Testis (tissue), 3 donors: ENCODE results near the gene VAMP5. TPM values are rescaled to one million over a fixed set of nuclear protein-coding genes. Genes with fewer than 3 reads are reported as not detected.

ENCODE experiments used
- DNase-seq: peaks from one replicate; pipeline ENCODE4 v3.0.0-alpha.2; 2019
- H3K27ac ChIP-seq, 2 donors: fragments of 200-600 bp; sonication (generic); one replicate each; pipeline ENCODE4 v1.5.1; 2019
- H3K27me3 ChIP-seq: fragments of 200-600 bp; sonication (generic); one replicate; pipeline ENCODE4 v1.5.1; 2019
- H3K36me3 ChIP-seq: fragments of 200-600 bp; sonication (generic); one replicate; pipeline ENCODE4 v1.5.1; 2017; ENCODE audit warnings: low read depth; ENCODE audit errors: missing control alignments
- H3K4me1 ChIP-seq: fragments of 200-600 bp; sonication (generic); one replicate; pipeline ENCODE4 v1.5.1; 2019
- H3K4me3 ChIP-seq, 2 donors: fragments of 200-600 bp; sonication (generic); one replicate each; pipeline ENCODE4 v1.5.1; 2017 to 2019
- H3K9me3 ChIP-seq: fragments of 200-600 bp; sonication (generic); one replicate; pipeline ENCODE4 v1.5.1; 2017
- POLR2A ChIP-seq: fragments of 450-650 bp; IDR thresholded peaks from one replicate; pipeline ENCODE4 v1.6.1; 2017; ENCODE audit warnings: antibody characterized with exemption, mild to moderate bottlenecking, moderate library complexity
- WGBS, 2 donors: methylation state at CpG; one replicate each; pipeline ENCODE4 v1.1.5; 2018; 5-methylcytosine and 5-hydroxymethylcytosine counted together
- intact Hi-C: fragments of 100-400 bp; cut with DNase I; formaldehyde crosslinking; loops from one replicate; pipeline ENCODE4 v1.15.1; 2023; ENCODE audit warnings: low total_unique reads
- polyA plus RNA-seq: library from polyadenylated mRNA; stranded (reverse); fragments of 350-450 nt; fragmentation: Illumina TruSeq; extraction: RNeasy Lipid Tissue Mini Kit (QIAGEN cat#74804); gene quantifications from one replicate; pipeline ENCODE4 v1.2.3, GENCODE V29; 2014; ENCODE audit warnings: low read depth, low replicate concordance; ENCODE audit not compliant: insufficient read depth
- total RNA-seq, 2 donors: library from RNA; depleted of rRNA; stranded (reverse); fragments of >200 nt; gene quantifications; one replicate each; pipeline ENCODE4 v1.2.3, GENCODE V29; 2016
- TF ChIP-seq, protein P1 (sequence below), 3 experiments: fragments of 450-650 bp in 2 of 3; fragments of 200-600 bp in 1 of 3; sonication (generic) in 1 of 3; IDR thresholded peaks; one replicate each; pipeline ENCODE4 v1.5.1; 2016 to 2019; ENCODE audit warnings: antibody characterized with exemption in 3 of 3, mild to moderate bottlenecking in 2 of 3, moderate library complexity in 1 of 3

Gene VAMP5
- total and polyA plus RNA-seq, 3 donors from 2014 or later, result 4.9 to 36.8 (median 17.5) TPM

DNA sequence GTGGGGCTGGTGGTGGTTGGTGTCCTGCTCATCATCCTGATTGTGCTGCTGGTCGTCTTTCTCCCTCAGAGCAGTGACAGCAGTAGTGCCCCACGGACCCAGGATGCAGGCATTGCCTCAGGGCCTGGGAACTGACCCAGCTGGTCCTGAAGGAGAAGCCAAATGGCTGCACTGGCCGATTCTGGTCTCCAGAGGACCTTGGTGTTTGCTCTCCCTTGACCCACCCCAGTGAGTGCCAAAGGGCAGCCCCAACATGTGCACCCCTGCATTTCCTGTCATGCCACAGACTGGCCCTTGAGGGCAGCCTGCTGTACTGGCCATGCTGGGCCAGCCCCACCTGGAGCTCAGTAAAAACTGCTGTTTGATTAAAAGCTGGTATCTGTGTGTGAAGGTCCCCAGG is 8.8 kb downstream of the VAMP5 start:
- no peaks in the 10 kb centered on the region for H3K9me3 ChIP-seq
- intact Hi-C loops, result no loop called here
- no peaks in the 10 kb centered on the region for H3K36me3 ChIP-seq
- TF ChIP-seq, protein P1, sequence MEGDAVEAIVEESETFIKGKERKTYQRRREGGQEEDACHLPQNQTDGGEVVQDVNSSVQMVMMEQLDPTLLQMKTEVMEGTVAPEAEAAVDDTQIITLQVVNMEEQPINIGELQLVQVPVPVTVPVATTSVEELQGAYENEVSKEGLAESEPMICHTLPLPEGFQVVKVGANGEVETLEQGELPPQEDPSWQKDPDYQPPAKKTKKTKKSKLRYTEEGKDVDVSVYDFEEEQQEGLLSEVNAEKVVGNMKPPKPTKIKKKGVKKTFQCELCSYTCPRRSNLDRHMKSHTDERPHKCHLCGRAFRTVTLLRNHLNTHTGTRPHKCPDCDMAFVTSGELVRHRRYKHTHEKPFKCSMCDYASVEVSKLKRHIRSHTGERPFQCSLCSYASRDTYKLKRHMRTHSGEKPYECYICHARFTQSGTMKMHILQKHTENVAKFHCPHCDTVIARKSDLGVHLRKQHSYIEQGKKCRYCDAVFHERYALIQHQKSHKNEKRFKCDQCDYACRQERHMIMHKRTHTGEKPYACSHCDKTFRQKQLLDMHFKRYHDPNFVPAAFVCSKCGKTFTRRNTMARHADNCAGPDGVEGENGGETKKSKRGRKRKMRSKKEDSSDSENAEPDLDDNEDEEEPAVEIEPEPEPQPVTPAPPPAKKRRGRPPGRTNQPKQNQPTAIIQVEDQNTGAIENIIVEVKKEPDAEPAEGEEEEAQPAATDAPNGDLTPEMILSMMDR (IDR thresholded peaks at IDR 0.05), result no peak
- H3K4me1 ChIP-seq, result peaks cover 45% of the 10 kb centered on the region
- no peaks in the 10 kb centered on the region for H3K27me3 ChIP-seq
- no peak overlapping the region for H3K4me3 ChIP-seq
- no peak overlapping the region for H3K27ac ChIP-seq
- 61 to 64% methylated on average over 3 of the region's 3 CpGs for WGBS, 2 donors
- no peak for DNase-seq

DNA sequence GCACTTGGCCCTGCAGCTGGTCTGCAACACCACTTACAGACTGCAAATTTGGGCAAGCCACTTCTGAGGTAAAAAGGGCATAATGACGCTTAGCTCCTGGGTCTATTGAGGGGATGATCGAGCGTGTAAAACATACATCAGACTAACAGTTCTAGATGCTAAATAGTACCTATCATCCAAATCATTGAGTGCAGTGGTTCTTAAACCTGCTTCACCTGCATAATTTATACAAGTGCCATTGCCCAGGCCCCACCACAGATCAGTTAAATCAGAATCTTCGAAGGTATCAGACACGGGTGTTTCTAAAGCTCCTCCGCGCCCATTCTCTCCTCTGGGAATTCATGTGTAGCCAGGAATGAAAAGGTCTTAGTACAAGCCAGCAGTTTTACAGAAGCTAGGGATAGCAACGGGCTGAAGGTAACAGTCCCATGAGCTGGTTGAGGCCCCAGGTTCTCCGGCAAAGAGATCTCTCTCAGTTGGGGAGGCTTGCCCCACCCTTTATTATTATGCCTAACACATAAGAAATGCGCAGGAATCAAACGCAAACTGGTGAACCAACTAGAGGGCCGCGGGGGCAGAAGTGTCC is 10.6 kb downstream of the VAMP5 start:
- Histone ChIP-seq H3K4me3 (peak overlapping the region; percentile 85 to 97), H3K9me3 (no peaks in the 10 kb centered on the region), H3K4me1 (peaks cover 30% of the 10 kb centered on the region), H3K27ac (peak overlapping the region; percentile 92 to 95), H3K36me3 (no peaks in the 10 kb centered on the region), H3K27me3 (no peaks in the 10 kb centered on the region)
- TF ChIP-seq, protein P1 (IDR thresholded peaks at IDR 0.05), result no peak
- TF ChIP-seq POLR2A, result no peak
- WGBS, 2 donors, result 12 to 15% methylated on average over 12 to 13 of the region's 13 CpGs
- intact Hi-C loops, result no loop called here
- DNase-seq, result no peak

DNA sequence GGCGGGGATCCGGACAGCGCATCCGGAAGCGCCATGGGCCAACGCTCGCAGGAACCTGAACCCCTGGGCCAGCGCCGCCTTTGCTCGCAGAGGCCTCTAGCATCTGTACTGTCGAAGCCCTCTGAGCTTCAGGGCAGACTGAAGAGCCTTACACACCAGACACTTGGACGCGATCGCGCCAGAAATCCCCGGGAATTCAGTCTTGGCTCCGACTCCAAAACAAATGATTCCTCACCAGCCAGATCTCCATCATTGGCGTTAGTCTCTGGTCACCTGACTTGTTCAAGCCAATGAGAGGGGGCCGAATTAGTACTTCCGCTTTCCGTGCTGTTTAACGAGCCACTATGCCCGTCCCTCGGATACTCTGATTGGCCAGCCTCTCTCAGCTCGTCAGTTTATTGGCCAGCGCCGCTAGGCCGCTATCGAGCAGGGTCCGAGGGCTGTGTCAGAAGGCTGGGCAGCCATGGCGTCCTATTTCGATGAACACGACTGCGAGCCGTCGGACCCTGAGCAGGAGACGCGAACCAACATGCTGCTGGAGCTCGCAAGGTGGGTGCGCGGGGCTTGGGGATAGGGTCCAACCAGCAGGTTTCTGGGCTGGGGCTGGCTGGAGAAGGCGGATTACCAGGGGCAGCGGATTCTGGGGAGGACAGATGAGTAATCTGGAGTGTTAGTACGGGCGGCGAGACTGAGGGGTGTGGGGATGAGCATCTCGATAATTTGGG is 11.2 kb downstream of the VAMP5 start, which contains the start of gene RNF181:
Gene RNF181 (plus strand): TSS at position 445 of the 725 bp plus-strand sequence. CDS start 19 bp downstream, at position 464.
- intact Hi-C loops, result no loop called here

DNA sequence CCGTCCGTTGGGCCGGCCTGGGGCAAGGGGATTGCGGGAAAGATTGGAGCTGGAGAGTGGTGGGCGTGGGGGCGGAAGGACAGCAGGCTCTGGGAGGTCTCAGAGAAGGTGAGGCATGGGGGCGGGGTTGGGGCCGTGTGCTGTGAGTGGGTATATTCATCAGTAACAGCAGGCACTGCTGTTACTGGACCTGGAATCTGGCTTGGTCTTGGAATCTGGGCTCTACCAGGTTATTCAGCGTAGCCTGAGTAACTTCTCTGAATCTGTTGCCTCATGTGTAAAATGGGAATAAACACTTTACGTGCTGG is 11.7 kb downstream of the VAMP5 start:
- Histone ChIP-seq H3K36me3 (no peaks in the 10 kb centered on the region), H3K4me1 (peaks cover 26% of the 10 kb centered on the region), H3K9me3 (no peaks in the 10 kb centered on the region), H3K27me3 (no peaks in the 10 kb centered on the region), H3K27ac (peak overlapping the region; percentile 92 to 95), H3K4me3 (peak overlapping the region; percentile 85 to 97)
- intact Hi-C loops, result no loop called here
- no peak for DNase-seq
- TF ChIP-seq POLR2A, result no peak
- TF ChIP-seq, protein P1 (IDR thresholded peaks at IDR 0.05), result no peak
- 2% methylated on average over 5 to 10 of the region's 10 CpGs for WGBS, 2 donors

More for the DNA sequence above, 11.2 kb downstream of the VAMP5 start, which contains the start of gene RNF181:
- TF ChIP-seq POLR2A, result peak; percentile 76
- TF ChIP-seq, protein P1 (IDR thresholded peaks at IDR 0.05), result peak in 1 of 3 experiments; percentile 3
- Histone ChIP-seq H3K4me3 (peak within 1 kb of the TSS; percentile 85 to 97), H3K27me3 (no peaks in the 10 kb centered on the region), H3K27ac (peak within 1 kb of the TSS; percentile 92 to 95), H3K36me3 (no peaks in the 10 kb centered on the region), H3K9me3 (no peaks in the 10 kb centered on the region), H3K4me1 (peaks cover 29% of the 10 kb centered on the region)
- peak; percentile 99 for DNase-seq
- 0 to 1% methylated on average over 25 to 40 of the region's 47 CpGs for WGBS, 2 donors
